ENCODE data around the gene EYS. TPM values are rescaled to one million over a fixed set of nuclear protein-coding genes. Genes with fewer than 3 reads are reported as not detected.

Gene EYS
- total RNA-seq, 1 experiment from 2014 or later = not detected

- Mint-ChIP-seq H3K27me3 (ENCODE audit: low read depth) (no peaks in the 10 kb centered on the region), H3K27ac (no peak overlapping the region), H3K9me3 (peaks cover 11 to 17% of the 10 kb centered on the region in 2 experiments; a peak in 4 of 5 replicates), H3K36me3 (ENCODE audit: insufficient read depth in 1 of 3, low read depth in 3 of 3) (peaks cover 3 to 14% (median 11%) of the 10 kb centered on the region in 3 experiments; a peak in 4 of 7 replicates), H3K4me3 (no peak overlapping the region), H3K4me1 (no peaks in the 10 kb centered on the region)
- no peaks in the 10 kb centered on the region for H3K9me3 ChIP-seq (ENCODE audit: control insufficient read depth, low read depth, low read length)
- H3K14ac ChIP-seq (ENCODE audit: insufficient read depth, low read length) = no peak overlapping the region
- H3T11ph ChIP-seq (ENCODE audit: low read length) = no peak overlapping the region
- H3K4ac ChIP-seq (ENCODE audit: low read depth, low read length) = no peak overlapping the region
- H2BK12ac ChIP-seq (ENCODE audit: insufficient read length, low read depth, low read length) = no peak overlapping the region
- H3K27ac ChIP-seq (ENCODE audit: insufficient read length, low read depth, low read length) = no peak overlapping the region
- H4K8ac ChIP-seq (replicated peaks; ENCODE audit: insufficient read length, low read depth, low read length) = no peak overlapping the region
- H2BK20ac ChIP-seq (ENCODE audit: low read depth, low read length, poor library complexity, severe bottlenecking) = no peak overlapping the region
- H3K27me3 ChIP-seq (ENCODE audit: insufficient read depth, low read length) = no peaks in the 10 kb centered on the region
- no peaks in the 10 kb centered on the region for H3K79me1 ChIP-seq (ENCODE audit: insufficient read depth, low read depth, low read length, poor library complexity, severe bottlenecking)
- no peaks in the 10 kb centered on the region for H3K79me2 ChIP-seq (ENCODE audit: insufficient read depth, low read length)
- no peak overlapping the region for H2BK120ac ChIP-seq (ENCODE audit: low read depth, low read length, poor library complexity, severe bottlenecking)
- H2AK5ac ChIP-seq (ENCODE audit: insufficient read length, low read length) = no peak overlapping the region
- no peak for DNase-seq
- no peak overlapping the region for H3K56ac ChIP-seq (ENCODE audit: insufficient read length, low read depth, low read length)
- no peak overlapping the region for H2BK15ac ChIP-seq (ENCODE audit: low read depth, low read length)
- no peaks in the 10 kb centered on the region for H4K20me1 ChIP-seq (ENCODE audit: control insufficient read depth, insufficient read depth, insufficient read length)
- no peak overlapping the region for H4K91ac ChIP-seq (ENCODE audit: insufficient read length, low read depth, low read length)
- H3K18ac ChIP-seq (ENCODE audit: insufficient read length, low read depth, low read length) = no peak overlapping the region
- H3K23me2 ChIP-seq (ENCODE audit: insufficient read length, low read depth, low read length, poor library complexity, severe bottlenecking) = no peaks in the 10 kb centered on the region
- TF ChIP-seq CTCF (conservative IDR thresholded peaks at IDR 0.05) = no peak
- H3K9ac ChIP-seq (ENCODE audit: extremely low read depth, insufficient read length, low read length) = no peak overlapping the region
- H3K4me1 ChIP-seq (ENCODE audit: insufficient read depth, low read length) = no peaks in the 10 kb centered on the region
- no peak overlapping the region for H3K23ac ChIP-seq (ENCODE audit: insufficient read length, low read depth, low read length)
- H4K5ac ChIP-seq (ENCODE audit: insufficient read length, low read depth, low read length) = no peak overlapping the region
- no CpG with 5 or more reads among the region's 2 CpGs for WGBS (ENCODE audit: extremely low coverage, insufficient read length, low lambda C conversion rate)
- no peak overlapping the region for H3K4me2 ChIP-seq (ENCODE audit: insufficient read depth, insufficient read length, low read length)
- H2AFZ ChIP-seq (ENCODE audit: low read length) = no peak overlapping the region
- no peak overlapping the region for H2BK5ac ChIP-seq (ENCODE audit: insufficient read length, low read length)
Observed at GRCh38 chr6:64439274-64439673, 1267.8 kb downstream of the EYS start.
